RWPE2 (cell line): ENCODE measurements around the gene DRAXIN.

Experiments used
- ATAC-seq: fragments of 200-7000 bp; cut with Tn5 transposase; 3 replicates; pipeline ENCODE4 v1.9.1; 2021; ENCODE audit warnings: low read depth
- DNase-seq: peaks from one replicate; pipeline ENCODE4 v3.0.0-alpha.2; 2020; ENCODE audit warnings: low spot score
- H3K27ac ChIP-seq: fragments of 450-650 bp; 2 replicates; pipeline ENCODE4 v1.5.1; 2017; ENCODE audit warnings: mild to moderate bottlenecking; ENCODE audit not compliant: poor library complexity, severe bottlenecking
- H3K27me3 ChIP-seq: fragments of 250-450 bp; sonication (Bioruptor Pico); 2 replicates; pipeline ENCODE4 v1.5.1; 2021; ENCODE audit warnings: mild to moderate bottlenecking, moderate library complexity; ENCODE audit not compliant: insufficient read depth, poor library complexity, severe bottlenecking
- H3K36me3 ChIP-seq: fragments of 250-450 bp; sonication (Bioruptor Pico); 2 replicates; pipeline ENCODE4 v1.5.1; 2020; ENCODE audit warnings: low read depth, mild to moderate bottlenecking, moderate library complexity
- H3K4me1 ChIP-seq: fragments of 250-450 bp; sonication (Bioruptor Pico); 2 replicates; pipeline ENCODE4 v1.5.1; 2021; ENCODE audit warnings: mild to moderate bottlenecking, moderate library complexity; ENCODE audit not compliant: insufficient read depth, poor library complexity, severe bottlenecking
- H3K4me3 ChIP-seq: fragments of 250-450 bp; sonication (Bioruptor Pico); 2 replicates; pipeline ENCODE4 v1.5.1; 2021; ENCODE audit warnings: mild to moderate bottlenecking, moderate library complexity; ENCODE audit not compliant: severe bottlenecking
- H3K9me3 ChIP-seq: fragments of 250-450 bp; sonication (Bioruptor Pico); 2 replicates; pipeline ENCODE4 v1.5.1; 2021; ENCODE audit warnings: mild to moderate bottlenecking, moderate library complexity; ENCODE audit not compliant: severe bottlenecking
- CTCF ChIP-seq: fragments of 450-650 bp; IDR thresholded peaks from one replicate; pipeline ENCODE4 v1.5.1; 2017; ENCODE audit warnings: mild to moderate bottlenecking, moderate library complexity; ENCODE audit not compliant: poor library complexity, severe bottlenecking

DRAXIN gene

DNA sequence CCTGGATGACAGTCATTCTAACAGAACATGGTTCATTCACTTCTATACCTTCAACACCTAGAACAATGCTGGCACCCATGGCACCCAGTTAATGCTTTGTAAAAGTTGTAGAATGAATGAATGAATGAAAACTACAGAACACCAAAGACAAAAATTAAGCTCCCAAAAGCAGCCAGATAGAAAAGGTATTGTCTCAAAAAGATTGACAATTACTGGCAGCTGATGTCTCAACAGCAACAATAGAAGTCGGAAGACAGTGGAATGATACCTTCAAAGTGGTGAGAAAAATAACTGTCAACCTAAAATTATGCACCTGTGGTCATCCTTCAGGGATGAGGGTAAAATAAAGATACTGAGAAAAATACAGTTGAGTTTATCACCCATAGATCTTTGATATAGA, 65.5 kb downstream of the DRAXIN start:
- no peaks in the 10 kb centered on the region for H3K27me3 ChIP-seq
- DNase-seq = no peak

GRCh38 chr1:11759791-11760190, 68.3 kb downstream of the DRAXIN start:
- no peak for TF ChIP-seq CTCF
- Histone ChIP-seq H3K4me3 (no peak overlapping the region), H3K27ac (no peak overlapping the region), H3K9me3 (no peaks in the 10 kb centered on the region), H3K4me1 (no peaks in the 10 kb centered on the region), H3K36me3 (no peaks in the 10 kb centered on the region), H3K27me3 (no peaks in the 10 kb centered on the region)
- ATAC-seq (no peak), DNase-seq (no peak)

More for the DNA sequence above, 65.5 kb downstream of the DRAXIN start:
- Histone ChIP-seq H3K4me3 (no peak overlapping the region), H3K36me3 (no peaks in the 10 kb centered on the region), H3K9me3 (no peaks in the 10 kb centered on the region), H3K4me1 (no peaks in the 10 kb centered on the region), H3K27ac (no peak overlapping the region)
- no peak for ATAC-seq
- no peak for TF ChIP-seq CTCF

DNA sequence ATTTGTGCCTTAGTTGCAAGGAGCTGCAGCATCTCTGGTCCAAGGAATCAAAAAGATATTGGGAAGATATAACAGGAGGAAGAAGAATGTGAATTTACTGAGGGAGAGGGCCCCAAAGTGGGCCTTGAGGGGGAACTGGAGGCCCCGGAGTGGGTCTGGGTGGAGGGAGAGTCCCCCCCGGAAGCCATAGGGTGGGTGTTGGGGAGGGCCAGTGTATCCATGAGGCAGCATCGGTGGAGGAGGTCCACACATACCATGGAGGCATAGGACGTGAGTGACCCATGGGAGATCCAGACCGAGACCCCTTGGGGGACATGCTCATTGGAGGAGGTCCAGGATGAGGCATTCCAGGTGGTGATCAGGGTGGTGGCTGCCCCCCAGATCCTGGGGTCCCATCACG, 69.8 kb downstream of the DRAXIN start:
- H3K9me3 ChIP-seq = no peaks in the 10 kb centered on the region
- no peaks in the 10 kb centered on the region for H3K27me3 ChIP-seq
- no peak for DNase-seq
- H3K36me3 ChIP-seq = no peaks in the 10 kb centered on the region
- no peak overlapping the region for H3K27ac ChIP-seq
- no peak overlapping the region for H3K4me3 ChIP-seq
- H3K4me1 ChIP-seq = no peaks in the 10 kb centered on the region
- no peak for ATAC-seq
- TF ChIP-seq CTCF = no peak

GRCh38 chr1:11761988-11762406, 70.5 kb downstream of the DRAXIN start, which contains the start of gene C1orf167:
TSS of gene C1orf167 (plus strand) at chr1:11762193. CDS start at chr1:11764401, 2,208 bp downstream.
- peak; percentile 58; the same call in 1 of the 3 replicates for ATAC-seq
- Histone ChIP-seq H3K27me3 (no peaks in the 10 kb centered on the region), H3K36me3 (no peaks in the 10 kb centered on the region), H3K4me3 (no peak within 1 kb of the TSS), H3K9me3 (no peaks in the 10 kb centered on the region), H3K27ac (no peak within 1 kb of the TSS), H3K4me1 (no peaks in the 10 kb centered on the region)
- TF ChIP-seq CTCF = no peak
- no peak for DNase-seq

GRCh38 chr1:11764115-11764514, 72.6 kb downstream of the DRAXIN start:
- no peak for TF ChIP-seq CTCF
- Histone ChIP-seq H3K27ac (no peak overlapping the region), H3K27me3 (no peaks in the 10 kb centered on the region), H3K36me3 (no peaks in the 10 kb centered on the region), H3K4me1 (no peaks in the 10 kb centered on the region), H3K4me3 (no peak overlapping the region), H3K9me3 (no peaks in the 10 kb centered on the region)
- ATAC-seq = peak; percentile 16; the same call in 1 of the 3 replicates
- DNase-seq = no peak
